GM19238 (cell line): ENCODE data around the gene SMC6.

Experiments used
- DNase-seq: peaks from one replicate; pipeline ENCODE4 v3.0.0; 2011; ENCODE audit warnings: low spot score; ENCODE audit not compliant: insufficient read length

The SMC6 gene

DNA sequence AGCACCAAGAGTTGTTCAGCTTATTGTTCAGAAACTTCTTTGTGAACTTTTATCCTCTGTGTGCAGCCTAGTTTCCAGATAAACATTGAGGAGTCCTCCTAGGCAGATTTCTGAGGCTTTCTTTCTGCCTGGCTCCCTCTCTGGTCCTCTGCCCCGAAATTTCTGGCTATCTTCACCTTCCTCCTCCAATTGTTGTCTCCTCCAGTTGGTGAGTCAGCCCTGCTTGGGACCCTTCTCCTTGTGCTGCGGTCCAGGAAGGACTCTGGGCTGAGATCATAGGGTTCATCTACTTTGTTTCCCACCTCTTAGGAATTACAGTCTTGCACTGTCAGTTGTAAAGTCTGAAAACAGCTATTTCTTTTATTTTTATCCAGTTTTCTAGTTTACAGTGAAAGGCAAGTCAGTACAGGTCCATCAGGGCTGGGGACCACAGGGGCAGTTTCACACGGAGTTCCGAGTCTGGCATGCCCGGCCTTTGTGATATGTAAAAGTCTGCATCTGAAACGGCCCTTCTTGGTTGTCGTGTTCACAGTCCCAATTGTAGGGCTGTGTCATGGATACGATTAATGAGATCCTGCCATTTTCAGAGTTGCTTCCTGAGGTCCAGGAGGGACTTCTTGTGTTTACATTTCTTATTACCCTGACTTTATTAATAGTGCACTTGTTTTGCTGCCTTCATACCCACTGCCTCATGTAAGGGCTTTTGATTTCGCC is 100.8 kb downstream of the SMC6 start:
- DNase-seq = no peak

DNA sequence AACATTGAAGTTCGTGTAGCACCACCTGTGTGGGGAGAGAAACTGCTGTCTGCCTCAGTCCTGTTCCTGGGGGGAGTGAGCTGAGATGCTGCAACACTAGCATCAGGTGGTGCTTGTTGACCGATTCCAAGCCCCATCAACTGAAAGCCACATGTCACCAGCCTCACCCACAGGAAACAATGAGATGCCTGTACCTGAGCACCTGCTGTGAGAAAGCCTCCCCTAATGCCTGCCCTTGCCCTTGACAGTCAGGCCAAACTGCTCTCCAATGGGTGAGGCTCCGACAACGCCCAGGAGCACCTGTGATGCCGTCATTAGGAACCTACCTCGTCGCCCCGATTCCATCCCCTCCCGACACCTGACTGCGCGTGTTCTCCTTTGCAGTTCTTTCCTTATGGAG is 104.6 kb downstream of the SMC6 start:
- DNase-seq = no peak

DNA sequence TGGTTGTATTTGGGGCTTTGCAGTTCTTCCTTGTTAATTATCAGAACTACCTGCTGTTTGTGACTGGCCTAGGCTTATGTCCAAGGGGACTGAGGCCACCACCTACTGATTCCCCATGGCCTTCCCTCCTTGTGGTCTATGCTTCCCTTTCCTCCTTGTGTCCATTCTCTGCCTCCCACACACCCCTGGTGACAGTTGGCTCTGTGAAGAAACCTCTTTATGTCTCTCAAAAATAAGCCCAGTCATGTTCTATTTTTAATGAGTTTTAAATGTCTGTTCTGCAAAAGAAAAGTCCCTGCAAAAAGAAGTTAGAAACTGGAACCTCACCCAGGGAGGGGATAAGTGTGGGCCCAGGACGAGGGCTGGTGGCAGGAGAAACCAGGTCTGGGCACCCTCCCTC is 105.0 kb downstream of the SMC6 start:
- no peak for DNase-seq

GRCh38 chr2:17646838-17647701 is 106.5 kb downstream of the SMC6 start:
- DNase-seq = no peak

DNA sequence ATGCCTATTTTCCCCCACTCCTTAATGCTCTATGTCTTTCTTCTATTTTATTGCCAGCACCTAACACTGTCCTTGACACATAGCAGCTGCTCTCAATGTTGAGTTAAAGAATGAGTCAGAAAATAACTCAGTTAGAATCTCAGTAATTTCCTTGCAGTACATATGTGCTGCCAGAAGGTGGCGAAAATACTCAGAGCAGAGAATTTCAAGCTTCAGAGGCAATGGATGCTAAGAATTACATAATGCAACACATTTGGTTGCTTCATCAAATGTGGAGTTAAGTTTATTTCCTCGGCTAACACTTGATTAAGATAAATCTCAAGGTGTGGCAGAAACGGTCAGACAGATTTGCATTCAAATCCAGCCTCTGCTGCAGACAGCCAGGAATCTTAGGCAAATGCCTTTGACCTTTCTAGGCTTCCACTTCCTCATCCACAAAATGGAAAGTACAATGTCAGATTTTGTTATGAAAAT is 107.5 kb downstream of the SMC6 start:
- no peak for DNase-seq

- DNase-seq = no peak
These were observed 108.5 kb downstream of the SMC6 start for GRCh38 chr2:17644997-17645720.

DNA sequence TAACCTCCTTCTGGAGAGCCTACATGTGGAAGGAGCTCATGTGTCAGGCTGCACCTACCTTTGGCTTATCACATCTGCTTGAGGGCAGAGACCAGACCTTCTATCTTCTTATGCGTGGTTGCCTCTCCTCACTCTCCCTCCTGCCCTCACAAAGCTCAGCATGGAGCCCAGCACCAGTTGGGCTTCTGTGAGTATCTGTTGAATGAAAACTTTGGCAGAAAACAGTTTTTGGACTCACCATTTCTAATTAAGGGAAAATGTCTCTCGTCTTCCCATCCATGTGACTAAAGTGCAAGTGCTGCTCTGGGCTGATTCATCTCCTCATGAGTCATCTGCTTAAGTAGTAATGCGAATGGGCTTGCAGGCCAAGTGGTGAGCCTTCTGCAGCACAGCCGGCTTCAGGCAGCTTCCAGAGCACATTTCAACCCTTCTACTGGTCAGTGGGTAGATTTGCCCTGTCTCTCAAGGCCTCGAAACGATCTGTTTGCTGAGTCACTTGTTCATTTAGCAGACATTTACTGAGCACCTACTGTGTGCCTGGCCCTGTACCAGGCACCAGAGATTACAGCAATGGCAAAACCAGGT is 110.5 kb downstream of the SMC6 start:
- DNase-seq = no peak

DNA sequence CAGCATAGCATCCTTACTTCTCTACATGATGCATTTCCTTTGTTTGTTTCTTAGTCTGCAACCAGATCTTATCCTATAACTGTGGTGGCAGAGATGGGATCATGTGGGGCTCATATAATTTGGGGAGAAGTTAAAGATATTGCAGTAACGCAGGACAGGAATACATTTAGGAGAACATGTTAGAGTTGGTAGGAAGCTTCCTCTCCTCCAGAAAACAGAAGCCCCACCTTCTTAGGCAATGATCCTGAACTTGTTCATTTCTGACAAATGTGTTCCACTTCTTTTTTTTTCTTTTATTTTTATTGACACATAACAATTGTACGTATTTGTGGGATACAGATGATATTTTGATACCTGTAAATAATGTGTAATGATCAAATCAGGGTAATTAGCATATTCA is 113.2 kb downstream of the SMC6 start:
- no peak for DNase-seq

DNA sequence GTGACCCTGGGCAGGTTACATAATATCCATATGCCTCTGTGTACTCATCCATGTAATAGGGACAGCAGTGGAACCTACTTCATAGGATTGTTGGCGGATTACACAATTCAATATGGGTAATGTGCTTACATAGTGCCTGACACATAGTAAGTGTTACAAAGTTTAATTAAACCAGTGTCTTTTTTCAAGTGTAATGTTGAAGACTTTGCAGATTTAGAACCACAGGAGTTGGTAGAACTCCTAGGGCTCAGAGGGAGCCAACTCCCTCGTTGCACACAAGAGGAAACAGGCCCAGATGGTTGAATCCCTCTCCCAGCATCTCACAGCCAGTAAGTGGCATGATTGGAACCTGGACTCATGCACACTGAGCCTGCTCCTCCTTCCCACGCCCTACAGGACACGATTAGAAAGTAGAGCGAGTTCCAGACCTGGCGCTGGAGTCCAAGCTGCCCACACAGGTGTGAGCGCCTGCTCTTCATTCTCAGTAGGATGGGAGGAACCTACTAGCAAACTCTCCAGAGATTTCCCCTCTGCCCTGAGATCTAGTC is 115.3 kb downstream of the SMC6 start:
- DNase-seq = no peak

GRCh38 chr2:17637131-17637906 is 116.3 kb downstream of the SMC6 start:
- no peak for DNase-seq

GRCh38 chr2:17636257-17636656 is 117.4 kb downstream of the SMC6 start:
- DNase-seq = no peak

- DNase-seq = no peak
These were observed 118.6 kb downstream of the SMC6 start for GRCh38 chr2:17634997-17635396.

DNA sequence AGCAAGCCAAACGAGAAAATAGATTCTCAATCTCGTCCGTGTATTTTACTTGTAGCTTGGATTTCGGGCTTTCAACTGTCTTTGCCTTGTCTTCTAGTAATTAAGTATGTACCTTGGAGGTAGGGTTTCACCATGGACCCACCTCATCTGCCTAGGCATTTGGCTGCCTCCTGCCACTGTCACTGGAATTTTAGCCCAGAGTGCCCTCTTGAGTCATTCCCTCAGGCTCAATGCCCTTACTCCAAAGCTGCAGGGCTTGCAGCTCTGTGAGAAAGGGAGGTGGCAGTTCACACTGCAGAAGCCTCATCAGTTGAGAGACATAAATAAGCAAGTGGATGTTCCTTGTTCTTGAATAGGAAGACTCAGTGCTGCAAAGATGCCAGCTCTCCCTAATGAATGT is 123.5 kb downstream of the SMC6 start:
- DNase-seq = no peak

GRCh38 chr2:17628349-17629261 is 125.0 kb downstream of the SMC6 start:
- no peak for DNase-seq

- no peak for DNase-seq
These were observed 126.2 kb downstream of the SMC6 start for GRCh38 chr2:17627434-17627833.

GRCh38 chr2:17626986-17627385 is 126.6 kb downstream of the SMC6 start:
- no peak for DNase-seq

- DNase-seq = no peak
These were observed 128.2 kb downstream of the SMC6 start for GRCh38 chr2:17625446-17625845.

GRCh38 chr2:17621781-17622180 is 131.8 kb downstream of the SMC6 start:
- DNase-seq = no peak

GRCh38 chr2:17620841-17621240 is 132.8 kb downstream of the SMC6 start:
- no peak for DNase-seq

DNA sequence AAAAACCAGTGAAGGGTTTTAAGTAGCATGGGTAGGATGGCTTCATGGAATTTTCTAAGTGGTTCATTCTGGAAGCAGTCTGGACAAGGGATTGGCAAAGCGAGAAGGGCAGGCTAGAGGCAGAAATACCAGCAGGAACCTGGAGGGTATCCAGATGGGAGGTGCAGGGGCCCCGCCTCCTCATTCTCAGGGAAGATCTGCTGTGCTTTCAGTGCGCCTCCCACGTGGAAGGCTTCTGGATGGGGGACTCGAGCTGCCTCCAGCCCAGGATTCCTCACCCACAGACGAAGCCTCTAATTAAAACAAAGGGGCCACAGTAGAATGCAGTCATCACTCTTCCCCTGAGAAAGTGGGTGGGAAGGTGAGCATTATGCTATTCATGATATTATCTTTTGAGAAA is 133.3 kb downstream of the SMC6 start:
- DNase-seq = no peak
